HG03460 (cell line): ENCODE results near the gene UBAP1L.
"Not testable (repeated sequence)": the region's sequence is repeated elsewhere in the genome, so short reads cannot be mapped to it uniquely, and the experiment has no call there.

ENCODE experiments used
- ATAC-seq: cut with Tn5 transposase; IDR thresholded peaks from one replicate; pipeline ENCODE4 v1.9.1; 2021; ENCODE audit not compliant: unreplicated experiment

UBAP1L gene

DNA sequence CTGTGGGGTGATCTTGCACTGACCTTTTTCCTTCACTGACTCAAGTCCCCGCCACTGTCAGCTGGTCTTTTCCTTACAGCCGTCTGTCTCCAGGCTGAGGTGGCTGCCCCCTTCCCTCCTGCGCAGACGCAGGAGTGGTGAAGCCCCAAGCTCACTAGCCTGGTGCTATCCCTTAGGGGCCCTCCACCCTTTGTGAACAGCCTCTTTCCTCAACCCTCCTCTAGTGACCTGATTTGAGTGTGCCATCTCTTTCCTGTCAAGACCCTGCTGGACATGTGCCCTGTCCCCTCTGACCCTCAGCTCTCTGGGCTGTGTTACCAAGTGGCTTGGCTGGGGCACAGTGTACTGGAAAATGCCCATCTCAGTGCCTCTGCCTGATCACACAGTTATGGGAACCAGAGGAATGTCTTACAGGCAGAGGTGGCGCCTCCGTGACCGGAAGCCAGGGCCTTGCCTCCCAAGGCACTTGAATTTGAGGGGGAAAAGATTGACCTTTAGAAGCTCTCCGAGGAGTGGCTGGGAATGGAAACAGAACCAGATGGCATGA, 29.7 kb downstream of the UBAP1L start:
- ATAC-seq: no peak

DNA sequence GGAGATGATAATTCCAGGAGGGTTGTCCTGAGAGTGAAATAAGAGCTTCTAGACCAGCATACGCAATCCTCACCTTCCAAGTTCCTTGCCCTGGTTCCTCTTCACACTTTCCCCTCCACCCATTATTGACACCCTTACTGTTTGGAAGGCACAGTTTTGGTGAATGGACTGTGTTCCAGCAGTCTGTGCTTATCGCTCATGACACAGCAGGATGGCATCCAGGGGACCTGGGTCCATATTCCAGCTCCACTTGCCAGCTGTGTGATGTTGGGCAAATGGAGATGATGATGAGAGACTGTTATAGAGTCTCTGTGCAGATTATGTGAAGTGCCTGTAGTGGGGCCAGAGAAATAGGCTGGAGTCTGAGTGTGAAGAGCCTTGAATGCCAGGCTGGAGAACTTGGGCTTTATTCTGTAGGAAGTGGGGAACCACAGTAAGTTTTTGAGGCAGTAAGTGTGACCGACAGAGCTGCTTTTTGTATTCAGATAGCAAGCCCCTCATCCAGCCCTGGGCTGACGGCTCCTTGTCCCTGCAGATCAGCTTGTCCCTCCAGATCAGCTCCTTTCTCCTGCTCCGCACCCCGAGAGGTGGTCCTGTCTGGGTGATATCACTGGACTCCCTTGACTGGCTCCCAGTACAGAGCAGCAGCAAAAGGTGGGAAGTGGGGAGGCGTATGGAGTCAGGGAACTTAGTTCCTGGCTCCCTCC, 30.3 kb downstream of the UBAP1L start:
- no peak for ATAC-seq

DNA sequence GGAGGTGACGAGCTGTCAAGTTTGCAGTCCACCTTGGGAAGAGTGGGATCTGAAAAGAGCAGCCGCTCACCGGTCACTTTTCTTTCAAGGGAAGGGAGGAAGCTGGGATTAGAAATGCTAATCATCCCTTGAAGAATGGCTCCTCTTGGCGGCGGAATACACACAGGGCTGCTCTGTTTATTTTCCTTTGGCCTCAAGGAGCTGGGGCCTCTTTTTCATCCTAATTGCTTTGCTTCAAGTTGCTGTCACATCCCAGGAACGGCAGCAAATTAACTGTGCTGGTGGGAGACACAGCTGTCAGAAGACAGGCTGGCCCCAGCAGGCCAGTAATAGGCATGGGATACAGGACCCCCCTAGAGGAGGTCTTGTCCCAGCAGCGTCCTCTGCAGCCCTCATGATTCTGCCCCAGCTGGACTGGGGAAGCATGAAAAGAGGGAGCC, 31.7 kb downstream of the UBAP1L start:
- no peak for ATAC-seq

DNA sequence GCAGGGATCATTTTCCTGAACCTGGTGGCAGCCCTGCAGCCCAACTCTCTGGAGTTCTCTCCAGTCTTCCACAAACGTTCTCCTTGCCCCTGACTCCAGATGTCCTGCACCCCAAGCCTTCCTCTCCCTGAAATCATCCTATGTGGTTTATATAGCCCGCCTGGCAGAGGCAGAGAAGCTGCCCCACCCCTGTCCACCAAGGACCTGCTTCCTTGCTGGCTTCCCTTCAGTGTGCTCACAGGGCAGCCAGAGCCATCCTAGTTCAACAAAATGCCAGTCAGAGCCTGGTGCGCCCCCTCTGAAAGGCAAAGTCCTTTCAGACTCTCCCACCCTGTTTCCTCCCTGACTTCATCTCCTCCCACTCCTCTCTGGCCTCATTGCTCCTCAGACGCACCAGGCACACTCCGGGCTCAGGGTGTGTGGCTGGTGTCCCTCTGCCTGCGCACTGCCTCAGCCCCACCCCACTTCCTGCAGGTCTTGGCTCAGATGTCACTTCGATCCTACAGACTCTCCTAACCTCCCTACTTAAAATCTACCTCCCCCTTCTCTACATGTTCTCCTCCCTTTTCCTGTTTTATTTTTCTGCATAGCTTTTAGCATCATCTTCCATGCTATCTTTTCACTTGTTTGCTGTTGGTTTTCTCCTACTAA, 32.6 kb downstream of the UBAP1L start:
- ATAC-seq: no peak

DNA sequence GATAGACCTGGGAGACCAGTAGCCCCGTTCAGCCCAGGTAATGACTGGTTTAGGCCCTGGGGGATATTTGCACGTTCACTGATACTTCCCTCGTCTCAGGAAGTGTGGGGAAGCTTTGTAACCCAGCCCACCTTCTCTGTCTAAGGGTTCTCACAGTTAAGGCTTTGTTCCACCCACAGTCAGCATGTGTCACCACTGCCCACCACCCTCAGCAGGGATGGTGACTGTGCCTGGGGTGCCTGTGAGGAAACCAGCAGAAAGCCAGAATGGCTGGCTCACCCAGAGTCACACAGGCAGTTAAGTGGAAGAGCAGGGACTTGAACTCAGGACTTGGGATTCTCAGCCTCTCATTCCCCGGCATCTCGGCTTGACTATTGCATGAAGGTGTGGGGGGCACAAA, 33.2 kb downstream of the UBAP1L start:
- no peak for ATAC-seq

DNA sequence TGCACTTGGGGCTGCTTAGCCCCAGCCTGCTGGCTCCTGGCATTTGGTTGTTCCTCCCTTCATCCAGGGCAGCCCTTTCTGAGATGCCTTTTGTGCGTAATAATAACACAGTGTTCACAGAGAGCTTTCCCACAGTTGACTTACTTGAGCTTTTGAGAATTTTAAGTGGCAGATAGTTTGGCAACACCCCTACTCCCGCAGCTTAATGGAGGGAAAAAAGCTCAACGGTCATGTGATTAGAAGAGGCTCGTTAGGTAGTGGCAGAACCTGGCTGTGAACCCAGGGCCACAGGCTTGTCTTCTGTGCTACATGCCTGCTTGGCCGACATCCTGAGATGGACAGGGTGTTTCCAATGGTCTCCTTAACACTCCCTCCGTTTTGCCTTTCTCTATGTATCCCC, 33.7 kb downstream of the UBAP1L start:
- ATAC-seq: no peak

DNA sequence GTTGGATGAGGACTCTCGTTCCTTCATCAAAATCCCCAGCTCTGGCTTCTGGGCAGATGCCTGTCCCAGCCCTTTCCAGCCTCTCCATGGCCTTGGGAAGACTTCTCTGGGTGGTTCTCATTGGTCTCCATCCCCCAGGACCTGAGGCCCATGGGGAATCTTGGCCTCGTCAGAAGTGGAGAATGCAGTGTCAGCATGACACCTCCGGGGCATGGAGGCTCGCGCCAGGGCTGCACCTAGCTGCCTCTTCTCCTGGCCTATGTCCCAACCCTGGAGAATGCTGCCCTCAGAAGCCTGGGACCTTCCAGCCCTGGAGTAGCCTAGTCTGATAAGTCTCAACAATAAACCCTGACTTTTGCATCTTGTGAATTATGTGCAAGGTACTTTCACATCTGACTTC, 35.4 kb downstream of the UBAP1L start:
- ATAC-seq: no peak

DNA sequence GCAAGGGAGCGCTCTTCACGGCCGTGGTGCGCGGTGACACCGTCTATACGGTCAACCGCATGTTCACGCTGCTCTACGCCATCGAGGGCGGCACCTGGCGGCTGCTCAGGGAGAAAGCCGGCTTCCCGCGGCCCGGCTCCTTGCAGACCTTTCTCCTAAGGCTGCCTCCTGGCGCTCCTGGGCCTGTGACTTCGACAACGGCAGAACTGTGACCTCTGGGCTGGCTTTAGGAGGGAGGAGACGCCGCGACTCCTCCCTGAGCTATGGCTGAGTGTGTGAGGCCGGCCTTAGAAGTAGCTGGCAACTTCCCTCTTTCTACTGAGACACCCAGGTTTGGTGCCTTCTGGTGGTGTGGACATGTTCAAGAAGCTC, 37.0 kb downstream of the UBAP1L start:
- ATAC-seq: no peak

DNA sequence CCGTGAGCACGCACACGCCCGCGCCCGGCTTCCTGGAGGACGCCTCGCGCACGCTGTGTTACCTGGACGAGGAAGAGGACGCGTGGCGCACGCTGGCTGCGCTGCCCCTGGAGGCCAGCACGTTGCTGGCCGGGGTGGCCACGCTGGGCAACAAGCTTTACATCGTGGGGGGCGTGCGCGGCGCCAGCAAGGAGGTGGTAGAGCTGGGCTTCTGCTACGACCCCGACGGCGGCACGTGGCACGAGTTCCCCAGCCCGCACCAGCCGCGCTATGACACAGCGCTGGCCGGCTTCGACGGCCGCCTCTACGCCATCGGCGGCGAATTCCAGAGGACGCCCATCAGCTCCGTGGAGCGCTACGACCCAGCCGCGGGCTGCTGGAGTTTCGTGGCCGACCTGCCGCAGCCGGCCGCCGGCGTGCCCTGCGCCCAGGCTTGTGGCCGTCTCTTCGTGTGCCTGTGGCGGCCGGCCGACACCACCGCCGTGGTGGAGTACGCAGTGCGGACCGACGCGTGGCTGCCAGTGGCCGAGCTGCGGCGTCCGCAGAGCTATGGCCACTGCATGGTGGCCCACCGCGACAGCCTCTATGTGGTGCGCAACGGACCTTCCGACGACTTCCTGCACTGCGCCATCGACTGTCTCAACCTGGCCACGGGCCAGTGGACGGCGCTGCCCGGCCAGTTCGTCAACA, 37.6 kb downstream of the UBAP1L start:
- ATAC-seq: no peak

DNA sequence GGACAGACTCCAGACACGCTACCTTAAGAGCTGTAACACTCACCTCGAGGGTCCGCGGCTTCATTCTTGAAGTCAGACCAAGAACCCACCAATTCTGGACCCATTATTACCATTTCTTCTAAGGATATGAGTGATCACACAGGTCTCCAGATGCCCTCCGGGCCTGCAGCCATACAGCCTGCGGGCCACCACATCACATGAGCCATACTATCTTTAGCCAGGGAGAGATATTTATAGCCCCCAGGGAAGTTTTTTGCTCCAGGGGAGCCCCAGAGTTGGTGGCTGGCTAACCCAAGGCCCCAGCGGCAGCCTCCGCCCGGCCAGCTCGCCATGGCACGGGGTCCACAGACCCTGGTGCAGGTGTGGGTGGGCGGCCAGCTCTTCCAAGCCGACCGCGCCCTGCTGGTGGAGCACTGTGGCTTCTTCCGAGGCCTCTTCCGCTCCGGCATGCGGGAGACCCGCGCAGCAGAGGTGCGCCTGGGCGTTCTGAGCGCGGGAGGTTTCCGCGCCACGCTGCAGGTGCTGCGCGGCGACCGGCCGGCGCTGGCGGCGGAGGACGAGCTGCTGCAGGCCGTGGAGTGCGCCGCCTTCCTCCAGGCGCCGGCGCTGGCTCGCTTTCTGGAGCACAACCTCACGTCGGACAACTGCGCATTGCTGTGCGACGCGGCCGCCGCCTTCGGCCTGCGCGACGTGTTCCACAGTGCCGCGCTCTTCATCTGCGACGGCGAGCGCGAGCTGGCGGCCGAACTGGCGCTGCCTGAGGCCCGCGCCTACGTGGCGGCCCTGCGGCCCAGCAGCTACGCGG, 38.3 kb downstream of the UBAP1L start, which contains the start of gene KBTBD13:
TSS of gene KBTBD13 (plus strand) at position 261 of the 805 bp plus-strand sequence. CDS start at position 331, 70 bp downstream.
- no peak for ATAC-seq

DNA sequence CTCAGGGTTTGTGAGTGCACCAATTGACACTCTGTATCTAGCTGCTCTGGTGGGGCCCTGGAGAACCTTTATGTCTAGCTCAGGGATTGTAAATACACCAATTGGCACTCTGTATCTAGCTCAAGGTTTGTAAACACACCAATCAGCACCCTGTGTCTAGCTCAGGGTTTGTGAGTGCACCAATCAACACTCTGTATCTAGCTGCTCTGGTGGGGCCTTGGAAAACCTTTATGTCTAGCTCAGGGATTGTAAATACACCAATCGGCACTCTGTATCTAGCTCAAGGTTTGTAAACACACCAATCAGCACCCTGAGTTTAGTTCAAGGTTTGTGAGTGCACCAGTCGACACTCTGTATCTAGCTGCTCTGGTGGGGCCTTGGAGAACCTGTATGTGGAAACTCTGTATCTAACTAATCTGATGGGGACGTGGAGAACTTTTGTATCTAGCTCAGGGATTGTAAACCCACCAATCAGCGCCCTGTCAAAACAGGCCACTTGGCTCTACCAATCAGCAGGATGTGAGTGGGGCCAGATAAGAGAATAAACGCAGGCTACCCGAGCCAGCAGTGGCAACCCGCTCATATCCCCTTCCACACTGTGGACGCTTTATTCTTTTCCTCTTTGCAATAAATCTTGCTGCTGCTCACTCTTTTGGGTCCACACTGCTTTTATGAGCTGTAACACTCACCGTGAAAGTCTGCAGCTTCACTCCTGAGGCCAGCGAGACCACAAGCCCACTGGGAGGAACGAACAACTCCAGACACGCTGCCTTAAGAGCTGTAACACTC, 39.2 kb downstream of the UBAP1L start:
- not testable (repeated sequence) for ATAC-seq

DNA sequence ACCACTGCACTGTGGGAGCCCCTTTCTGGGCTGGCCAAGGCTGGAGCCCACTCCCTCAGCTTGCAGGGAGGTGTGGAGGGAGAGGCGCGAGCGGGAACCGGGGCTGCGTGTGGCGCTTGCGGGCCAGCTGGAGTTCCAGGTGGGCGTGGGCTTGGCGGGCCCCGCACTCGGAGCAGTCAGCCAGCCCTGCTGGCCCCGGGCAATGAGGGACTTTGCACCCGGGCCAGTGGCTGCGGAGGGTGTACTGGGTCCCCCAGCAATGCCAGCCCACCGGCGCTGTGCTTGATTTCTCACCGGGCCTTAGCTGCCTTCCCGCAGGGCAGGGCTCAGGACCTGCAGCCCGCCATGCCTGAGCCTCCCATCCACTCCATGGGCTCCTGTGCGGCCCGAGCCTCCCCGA, 40.1 kb downstream of the UBAP1L start:
- ATAC-seq: not testable (repeated sequence)

DNA sequence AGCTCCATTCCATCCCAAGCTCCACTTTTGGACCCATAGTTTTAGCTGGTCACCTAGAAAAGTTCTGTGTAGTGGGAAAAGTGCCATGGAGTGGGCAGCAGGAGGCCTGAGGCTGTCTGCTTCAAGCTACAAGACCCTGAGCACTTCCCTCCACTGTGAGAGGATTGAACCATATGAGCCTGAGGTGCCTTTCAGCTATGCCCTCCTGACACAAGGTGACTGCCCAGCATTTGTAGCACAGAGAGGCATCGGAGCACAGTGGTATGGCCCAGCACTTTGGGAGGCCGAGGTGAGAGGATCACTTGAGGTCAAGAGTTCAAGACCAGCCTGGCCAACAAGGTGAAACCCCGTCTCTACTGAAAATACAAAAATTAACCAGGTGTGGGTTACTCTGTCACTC, 42.4 kb downstream of the UBAP1L start:
- ATAC-seq: no peak

DNA sequence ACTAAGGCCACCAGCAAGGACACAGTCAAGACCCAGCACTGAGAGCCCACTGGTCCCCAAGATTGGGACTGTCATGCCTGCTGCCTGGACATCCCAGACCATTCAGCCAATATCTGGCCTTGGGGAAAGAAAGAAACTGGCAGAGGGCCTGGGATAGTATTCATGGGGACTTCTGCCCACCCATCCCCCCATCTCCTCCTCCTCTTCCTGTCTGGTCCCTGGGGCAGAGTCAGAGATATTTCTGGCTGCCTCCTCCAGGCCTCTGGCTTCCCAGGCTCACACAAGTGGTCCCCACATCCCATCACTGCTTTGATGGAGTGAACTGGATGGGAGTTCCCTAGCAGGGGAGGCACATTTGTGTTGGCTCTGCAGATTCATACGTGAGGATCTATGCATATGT, 43.0 kb downstream of the UBAP1L start:
- no peak for ATAC-seq

DNA sequence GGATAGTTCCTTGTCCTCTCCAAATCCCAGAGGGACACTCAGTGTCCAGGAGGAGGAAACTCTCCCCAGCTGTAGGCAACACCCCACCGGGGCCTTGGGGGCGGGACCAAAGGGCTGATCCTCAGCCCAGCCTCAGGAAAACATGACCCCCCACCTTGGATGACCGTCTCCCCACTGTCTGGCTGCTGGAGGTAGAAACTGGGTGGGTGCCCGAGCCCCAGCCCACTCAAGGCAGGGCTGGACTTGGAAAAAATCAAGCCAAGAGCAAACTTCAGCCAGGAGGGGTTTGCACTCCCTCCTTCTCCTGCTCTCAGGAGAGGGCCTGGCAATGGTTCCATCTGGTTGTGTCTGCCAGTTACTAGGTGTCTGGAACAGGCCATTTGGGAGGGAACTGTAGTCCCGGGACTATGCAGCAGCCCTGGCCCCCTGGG, 43.6 kb downstream of the UBAP1L start:
- no peak for ATAC-seq

DNA sequence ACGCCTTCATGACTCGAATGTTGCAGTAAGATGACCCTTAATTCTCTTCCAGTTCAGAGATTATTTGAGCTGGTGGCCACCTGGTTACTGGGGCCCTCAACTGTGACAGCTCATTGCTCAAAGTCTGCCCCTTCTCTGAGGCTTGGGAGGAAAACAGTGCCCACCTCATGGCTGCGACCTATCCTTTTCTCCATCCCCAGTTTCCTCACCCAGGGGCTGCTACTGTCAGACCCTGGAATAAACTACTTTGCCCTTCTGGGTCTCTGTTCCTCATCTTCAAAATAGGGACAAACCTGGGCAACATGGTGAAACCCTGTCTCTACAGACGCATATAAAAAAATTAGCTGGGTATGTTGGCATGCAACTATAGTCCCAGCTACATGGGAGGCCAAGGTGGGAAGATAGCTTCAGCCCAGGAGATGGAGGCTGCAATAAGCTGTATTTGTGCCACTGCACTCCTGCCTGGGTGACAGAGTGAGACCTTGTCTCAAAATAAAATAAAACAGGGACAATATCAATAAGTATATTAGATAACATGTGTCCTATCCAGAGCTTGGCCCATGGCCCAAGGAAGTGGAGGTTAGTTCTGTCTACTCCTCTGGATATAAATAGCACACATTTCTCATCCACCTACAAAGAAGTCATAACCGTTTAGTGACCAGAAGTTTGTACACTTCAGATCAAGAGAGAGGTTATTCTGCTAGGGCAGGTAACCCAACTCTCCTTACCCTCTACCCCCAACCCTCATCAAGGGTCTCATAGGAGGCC, 45.0 kb downstream of the UBAP1L start:
- no peak for ATAC-seq

DNA sequence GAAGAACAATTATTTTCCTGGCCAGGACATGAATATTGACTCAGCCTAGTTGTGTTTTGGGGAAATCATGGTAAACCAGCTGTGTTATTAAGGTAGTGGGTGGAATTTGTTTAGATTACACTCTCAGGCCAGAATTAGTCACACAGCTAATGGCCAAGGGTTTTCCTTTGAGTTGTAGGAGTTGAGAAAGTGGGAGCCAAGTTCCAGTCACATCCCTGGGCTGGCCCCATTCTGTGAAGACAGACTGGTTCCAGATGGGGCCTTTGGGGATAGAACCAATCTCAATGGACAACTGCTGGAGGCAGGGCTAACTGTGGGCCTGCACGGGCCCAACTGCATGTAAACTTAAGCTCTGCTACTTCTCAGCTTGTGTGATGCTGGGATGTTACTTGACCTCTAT, 45.8 kb downstream of the UBAP1L start:
- no peak for ATAC-seq

DNA sequence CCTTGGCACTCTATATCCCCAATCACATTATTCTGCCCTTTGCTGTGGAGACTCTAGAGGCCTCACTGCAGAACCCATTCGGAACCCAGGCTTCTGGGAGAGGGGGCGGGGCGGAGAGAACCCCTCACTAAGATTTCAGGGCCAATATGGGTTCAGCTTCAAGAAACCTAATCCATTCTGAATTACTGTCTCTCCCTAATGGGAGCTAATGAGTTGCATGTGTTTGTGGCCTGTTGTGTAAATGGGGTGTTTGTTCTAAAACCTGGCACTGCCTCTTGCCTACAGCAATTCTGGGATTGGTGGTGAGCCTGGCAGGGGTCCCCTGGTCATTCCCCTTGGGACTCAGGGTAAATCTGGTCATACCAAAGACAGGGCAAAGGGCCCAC, 46.6 kb downstream of the UBAP1L start:
- no peak for ATAC-seq

DNA sequence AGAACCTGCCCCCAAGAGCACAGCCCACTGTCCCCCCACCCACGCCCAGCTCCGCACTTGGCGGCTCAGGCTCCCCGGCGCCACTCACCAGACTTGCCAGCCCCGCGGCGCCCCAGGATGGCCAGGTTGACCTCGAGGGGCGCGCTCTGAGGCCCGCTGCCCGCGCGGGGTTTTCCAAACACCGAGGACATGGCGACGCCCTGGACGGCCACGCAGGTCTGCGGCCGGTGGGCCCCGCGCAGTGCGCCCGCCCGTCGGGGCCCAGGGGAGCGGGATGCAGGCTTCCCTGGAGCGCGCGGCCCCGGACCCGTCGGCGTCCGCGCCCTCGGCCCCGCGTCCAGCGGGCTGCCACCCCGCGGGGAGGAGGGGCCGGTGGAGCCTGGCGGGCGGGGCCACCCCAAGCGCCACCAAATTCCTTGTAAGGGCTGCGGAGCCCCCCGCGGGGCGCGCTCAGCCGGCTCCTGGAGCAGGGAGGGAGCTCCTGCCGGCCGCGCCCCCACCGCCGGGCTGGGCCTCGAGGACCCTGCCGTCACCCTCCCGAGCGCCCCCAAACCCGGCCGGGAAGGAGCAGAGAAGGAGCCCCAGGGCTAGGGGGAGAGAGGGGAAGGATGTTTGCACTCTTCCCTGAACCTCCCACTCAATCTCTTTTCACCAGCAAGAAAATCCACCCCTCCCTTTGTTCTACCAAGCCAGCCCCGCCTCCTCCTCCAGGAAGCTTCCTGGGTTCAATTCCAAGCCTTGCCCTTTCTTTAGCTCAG, 47.2 kb downstream of the UBAP1L start, which contains the start of gene RASL12:
TSS of gene RASL12 (minus strand) at position 347 of the 758 bp plus-strand sequence. CDS start at position 191, 156 bp downstream.
- ATAC-seq: no peak
